Stimulated activated naive CD8-positive, alpha-beta T cell treated with anti-CD3 and anti-CD28 coated beads, Interleukin-15, Interleukin-2, amounts not matched to agents 100 U/mL and 50 U/mL, for 24 hours (primary cell): ENCODE measurements around the gene BIRC6.
"Not testable (repeated sequence)": the region's sequence is repeated elsewhere in the genome, so short reads cannot be mapped to it uniquely, and the experiment has no call there.

Source experiments
- ATAC-seq: fragments of 150-1000 bp; cut with Tn5 transposase; one replicate; pipeline ENCODE4 v1.10.0; 2021
- DNase-seq: peaks from one replicate; pipeline ENCODE4 v3.0.0; 2021

The BIRC6 gene

DNA sequence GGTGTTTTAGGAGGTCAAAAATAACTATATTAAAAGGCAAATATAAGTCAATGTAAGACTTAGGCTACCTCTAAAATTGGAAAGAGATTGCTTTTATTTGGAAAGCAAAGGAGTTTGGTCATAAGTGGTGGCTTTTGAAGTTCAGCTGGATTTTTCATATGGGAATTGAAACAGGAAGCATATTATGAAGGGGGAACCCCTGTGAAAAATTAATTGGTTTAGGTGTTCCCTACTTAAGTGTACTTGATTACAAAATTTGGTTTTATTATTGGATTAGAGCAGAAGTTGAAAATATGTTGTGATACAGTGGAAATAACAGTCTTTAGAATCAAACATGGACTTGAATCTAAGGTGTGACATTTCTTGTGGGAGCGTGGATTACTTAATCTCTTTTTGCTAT lies 149.6 kb downstream of the BIRC6 start:
- no peak for DNase-seq
- ATAC-seq: no peak

DNA sequence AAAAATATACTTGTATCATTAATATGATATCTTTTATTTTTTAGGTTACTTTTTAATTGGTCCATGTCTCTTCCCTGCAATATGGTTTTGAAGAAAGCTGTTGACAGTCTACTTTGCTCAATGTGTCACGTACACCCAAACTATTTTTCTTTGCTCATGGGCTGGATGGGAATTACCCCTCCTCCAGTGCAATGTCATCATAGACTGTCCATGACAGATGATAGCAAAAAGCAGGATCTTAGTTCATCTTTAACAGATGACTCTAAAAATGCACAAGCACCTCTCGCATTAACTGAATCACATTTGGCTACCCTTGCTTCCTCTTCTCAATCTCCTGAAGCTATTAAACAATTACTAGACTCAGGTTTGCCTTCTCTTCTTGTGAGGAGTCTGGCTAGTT lies 158.1 kb downstream of the BIRC6 start:
- no peak for ATAC-seq
- no peak for DNase-seq

DNA sequence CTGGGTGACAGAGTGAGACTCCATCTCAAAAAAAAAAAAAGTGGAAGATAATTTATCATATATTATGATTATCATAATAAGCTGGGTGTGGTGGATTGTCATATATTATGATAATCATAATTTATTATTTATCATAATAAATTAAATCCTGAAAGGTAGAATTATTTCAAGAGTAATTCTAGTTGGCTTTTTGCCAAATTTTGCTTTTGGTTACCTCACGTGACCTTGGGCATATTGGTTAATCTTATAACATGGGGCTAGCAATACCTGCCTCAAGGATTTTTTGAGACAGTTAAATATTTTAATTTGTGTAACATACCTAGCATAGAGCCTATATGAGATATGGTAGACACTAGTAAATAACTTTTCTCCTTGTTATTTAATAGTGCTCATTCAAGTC lies 159.7 kb downstream of the BIRC6 start:
- DNase-seq (no peak), ATAC-seq (no peak)

DNA sequence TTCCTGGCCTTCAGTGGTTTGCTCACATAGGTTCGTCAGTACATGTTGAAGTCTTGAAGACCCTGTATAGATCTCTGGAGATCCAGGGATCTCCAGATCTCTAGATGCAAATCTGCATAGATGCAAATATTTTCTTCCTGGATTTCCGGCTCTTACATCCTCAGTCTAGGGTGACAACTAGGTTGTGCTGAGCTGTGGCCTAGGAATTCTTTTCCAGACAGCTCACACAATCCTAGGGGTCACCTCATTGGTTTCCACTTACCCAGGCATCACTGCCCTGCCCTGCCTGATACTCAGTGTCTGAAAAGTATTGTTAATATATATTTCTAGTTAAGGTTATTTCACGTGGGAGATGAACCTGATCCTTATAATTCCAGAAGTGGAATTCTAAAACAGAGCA lies 165.9 kb downstream of the BIRC6 start:
- ATAC-seq: no peak
- DNase-seq: no peak

DNA sequence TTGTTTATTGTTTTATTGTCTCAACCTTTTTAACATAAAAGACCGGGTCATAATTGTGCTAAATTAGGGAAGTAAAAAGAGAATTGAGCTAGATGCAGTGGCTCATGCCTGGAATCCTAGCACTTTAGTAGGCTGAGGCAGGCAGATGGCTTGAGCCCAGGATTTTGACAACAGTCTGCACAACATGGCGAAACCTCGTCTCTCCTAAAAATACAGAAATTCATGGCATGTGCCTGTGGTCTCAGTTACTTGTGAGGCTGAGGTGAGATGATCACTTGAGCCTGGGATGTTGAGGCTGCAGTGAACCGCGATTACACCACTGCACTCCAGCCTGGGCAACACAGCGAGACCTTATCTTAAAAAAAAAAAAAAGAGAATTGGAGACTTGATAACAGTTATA lies 166.9 kb downstream of the BIRC6 start:
- DNase-seq (no peak), ATAC-seq (no peak)

DNA sequence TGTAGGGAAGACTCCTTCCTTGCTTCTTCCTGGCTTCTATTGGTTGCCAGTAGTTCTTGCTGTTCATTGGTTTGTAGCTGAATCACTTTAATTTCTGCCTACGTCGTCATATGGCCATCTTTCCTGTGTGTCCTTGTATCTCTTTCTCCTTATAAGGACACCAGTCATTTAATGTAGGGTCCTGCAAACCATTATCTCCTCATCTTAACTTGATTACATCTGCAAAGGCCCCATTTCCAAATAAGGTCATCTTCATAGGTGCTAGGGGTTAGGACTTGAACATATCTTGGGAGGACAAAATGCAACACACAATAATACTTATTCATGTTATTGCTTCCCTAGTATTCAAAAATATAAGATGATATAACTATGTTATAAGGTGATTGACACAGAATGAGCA lies 175.5 kb downstream of the BIRC6 start:
- ATAC-seq: no peak
- DNase-seq: no peak

DNA sequence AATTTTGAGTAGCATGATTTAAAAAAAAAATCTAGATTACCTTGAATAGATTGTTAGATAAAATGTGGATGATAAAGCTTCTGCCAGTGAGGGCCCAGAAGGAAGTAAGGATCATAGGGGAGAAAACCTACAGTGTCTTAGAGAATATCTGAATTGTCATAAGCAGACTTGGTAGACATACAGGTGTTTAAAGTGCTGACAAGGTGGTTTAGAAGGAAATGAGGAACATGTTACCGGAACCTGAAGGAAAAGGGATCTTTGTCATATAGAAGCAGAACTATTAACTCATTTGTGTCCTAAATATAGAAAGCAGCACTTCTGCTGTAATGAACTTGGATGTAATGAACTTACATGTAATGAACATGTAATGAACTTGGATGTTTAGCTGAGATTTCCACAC lies 176.1 kb downstream of the BIRC6 start:
- DNase-seq (no peak), ATAC-seq (no peak)

DNA sequence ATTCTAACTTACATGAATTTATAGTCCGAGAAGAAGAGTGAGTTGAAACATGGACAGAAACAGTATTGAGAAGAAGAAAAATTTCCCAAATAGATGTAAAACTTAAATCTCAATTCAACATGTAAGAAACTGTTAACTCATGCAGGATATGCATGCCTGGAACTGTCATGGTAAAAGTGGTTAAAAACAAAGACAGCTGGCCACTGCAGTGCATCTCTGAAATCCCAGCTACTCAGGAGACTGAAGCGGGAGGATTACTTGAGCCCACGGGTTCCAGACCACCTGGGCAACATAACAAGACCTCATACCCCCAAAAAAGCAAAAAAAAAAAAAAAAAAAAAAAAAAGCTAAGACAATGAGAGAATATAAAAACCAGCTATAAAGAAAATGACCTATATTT lies 178.0 kb downstream of the BIRC6 start:
- ATAC-seq: no peak
- DNase-seq: no peak

DNA sequence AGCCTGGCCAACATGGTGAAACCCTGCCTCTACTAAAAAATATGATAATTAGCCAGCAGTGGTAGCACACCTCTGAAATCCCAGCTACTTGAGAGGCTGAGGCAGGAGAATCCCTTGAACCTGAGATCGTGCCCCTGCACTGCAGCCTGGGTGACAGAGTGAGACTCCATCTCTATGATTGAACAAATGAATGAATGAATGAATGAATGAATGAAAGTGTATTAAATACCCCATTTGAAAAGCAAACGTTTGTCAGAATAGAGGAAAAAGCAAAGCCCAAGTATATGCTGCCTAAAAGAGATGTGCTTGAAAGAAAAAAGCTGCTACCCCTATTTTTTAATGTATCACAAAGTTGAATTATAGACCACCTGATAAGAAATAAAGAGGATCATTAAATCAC lies 181.9 kb downstream of the BIRC6 start:
- ATAC-seq: no peak

DNA sequence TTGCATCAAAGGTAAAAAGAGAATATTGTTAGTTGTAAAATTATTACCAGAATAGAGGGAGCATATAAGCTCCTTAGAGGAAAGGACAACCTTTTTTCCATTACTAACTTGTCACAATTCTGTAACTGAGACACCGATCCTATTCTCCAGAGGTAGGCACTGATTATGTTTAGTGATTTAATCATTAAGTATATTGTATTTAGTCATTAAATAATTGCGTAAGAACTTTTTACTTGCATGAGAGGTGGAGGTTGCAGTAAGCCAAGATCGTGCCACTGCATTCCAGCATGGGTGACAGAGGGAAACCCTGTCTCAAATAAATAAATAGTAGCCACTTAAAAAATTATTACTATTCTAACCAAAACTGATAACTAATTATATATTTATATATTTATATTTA lies 195.7 kb downstream of the BIRC6 start:
- DNase-seq, ATAC-seq: not testable (repeated sequence)

More for the DNA sequence above, 181.9 kb downstream of the BIRC6 start:
- no peak for DNase-seq

DNA sequence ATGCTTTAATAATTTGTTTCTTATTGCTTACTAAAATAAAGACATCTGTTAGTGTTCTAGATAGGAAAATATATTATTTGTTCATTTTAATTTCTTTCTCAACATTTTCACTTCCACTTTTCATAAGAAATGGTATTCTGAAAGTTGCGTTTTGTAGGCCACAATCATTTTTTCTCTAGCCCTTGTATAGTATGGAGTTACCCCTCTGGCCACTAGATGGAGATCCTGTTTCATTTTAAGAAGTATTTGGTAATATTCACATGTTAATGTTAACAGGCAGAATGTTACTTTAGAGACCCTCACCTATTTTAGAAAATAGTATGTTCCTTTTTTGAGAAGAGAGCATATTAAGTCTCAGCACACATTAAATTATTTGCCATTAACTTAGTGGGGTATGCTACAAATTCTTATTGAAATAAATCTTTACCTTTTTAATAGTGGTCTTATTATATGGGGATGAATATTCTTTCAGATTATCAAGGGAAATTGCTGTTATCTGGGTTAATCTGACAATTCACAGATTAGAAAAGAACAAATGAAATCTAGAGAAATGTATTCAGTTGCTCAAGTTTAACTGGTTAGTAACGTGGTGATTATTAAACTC lies 197.1 kb downstream of the BIRC6 start:
- DNase-seq (no peak), ATAC-seq (peak; percentile 46)

DNA sequence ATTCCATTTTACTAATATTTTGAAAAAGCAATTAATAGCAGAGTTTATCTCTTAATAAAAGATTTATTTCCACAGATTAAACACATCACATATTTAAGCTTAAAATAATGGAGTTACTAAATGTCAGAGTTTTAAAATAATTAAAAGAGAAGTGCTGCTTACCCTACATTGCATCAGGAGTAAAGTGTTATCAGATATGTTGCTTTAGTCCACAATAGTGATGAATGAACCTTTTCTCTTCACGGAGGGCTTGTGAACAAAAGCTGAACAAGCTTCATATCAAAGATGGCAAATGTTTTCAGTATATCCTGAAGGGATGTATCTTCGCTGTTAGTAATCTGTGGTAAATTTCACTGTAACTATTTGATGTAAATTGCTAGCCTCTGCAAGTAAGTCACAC lies 201.7 kb downstream of the BIRC6 start:
- ATAC-seq (no peak), DNase-seq (no peak)

DNA sequence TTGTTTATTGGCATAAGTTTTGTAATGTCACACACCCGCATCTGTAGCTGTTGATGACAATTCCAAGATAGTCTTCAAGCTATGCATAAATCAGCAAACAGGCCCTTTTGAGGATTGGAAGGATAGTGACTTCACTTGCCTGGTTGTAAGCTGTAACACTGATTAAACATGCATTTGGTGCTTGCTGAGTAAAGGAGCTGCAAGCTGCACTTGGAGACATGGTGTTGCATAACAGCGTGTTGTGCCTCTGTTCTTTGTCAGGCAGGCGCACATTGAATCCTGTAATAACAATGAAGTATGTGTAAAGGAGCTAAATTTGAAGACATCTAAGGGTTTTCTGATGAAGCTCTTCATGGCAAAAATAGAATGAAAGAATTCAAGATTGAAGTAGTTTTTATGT lies 202.3 kb downstream of the BIRC6 start:
- DNase-seq (no peak), ATAC-seq (no peak)

DNA sequence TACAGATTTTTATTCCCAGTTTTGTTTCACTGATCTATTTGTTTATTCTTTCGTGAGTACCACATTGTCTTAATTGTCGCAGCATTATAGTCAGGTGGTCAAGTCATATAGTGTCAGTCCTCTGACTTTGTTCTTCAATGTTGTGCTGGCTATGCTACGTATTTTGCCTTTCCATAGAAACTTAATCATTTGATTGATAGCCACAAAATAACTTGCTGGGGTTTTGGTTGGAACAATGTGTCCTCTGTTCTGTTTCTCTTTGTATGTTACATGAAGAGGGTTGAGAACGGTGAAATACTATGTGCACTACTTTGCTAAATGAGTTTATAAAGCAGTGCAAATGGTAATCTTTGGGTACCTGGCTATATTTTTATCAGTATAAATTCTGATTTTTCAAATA lies 206.1 kb downstream of the BIRC6 start:
- DNase-seq (no peak), ATAC-seq (no peak)

DNA sequence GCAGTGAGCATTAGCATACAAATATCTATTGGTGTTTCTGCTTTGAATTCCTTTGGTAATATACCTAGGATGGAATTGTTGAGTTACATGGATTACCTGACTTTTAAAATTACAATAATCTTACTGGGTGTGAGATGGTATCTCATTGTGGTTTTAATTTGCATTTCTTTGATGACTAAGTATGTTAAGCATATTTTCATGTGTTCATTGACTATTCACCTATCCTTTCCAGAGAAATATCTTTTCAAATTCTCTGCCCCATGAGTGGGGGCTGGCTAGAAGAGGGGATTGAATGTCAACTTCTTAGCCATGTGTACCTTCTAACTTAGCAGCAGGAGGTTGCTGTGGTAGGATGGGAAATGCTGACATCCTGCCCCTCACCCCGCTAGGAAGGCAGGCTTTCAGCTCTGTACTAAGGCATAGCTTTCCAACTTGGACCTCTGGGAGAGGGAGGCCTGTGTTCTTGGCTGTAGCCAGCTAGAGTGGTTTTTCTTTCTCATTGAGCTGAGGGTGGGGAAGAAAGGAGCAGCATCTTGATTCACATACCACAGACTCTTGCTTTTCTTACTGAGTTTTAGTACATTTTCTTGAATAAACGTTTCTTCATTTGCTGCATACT lies 207.7 kb downstream of the BIRC6 start:
- ATAC-seq: peak; percentile 89
- no peak for DNase-seq

DNA sequence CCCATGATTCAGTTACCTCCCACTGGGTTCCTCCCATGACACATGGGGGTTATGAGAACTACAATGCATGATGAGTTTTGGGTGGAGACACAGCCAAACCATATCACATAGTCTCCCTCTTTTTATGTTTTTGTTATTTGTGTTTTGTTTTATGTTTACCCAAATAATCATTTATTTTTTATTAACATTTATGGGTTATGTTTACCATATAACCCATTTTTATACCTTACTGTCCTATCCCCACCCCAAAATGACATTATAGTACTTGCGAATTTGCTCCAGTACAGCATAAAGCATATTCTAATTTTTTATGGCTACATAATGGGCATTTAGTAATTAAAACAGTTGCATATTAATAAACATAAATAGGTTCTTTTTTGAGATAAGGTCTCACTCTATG lies 209.1 kb downstream of the BIRC6 start:
- ATAC-seq (no peak), DNase-seq (no peak)

DNA sequence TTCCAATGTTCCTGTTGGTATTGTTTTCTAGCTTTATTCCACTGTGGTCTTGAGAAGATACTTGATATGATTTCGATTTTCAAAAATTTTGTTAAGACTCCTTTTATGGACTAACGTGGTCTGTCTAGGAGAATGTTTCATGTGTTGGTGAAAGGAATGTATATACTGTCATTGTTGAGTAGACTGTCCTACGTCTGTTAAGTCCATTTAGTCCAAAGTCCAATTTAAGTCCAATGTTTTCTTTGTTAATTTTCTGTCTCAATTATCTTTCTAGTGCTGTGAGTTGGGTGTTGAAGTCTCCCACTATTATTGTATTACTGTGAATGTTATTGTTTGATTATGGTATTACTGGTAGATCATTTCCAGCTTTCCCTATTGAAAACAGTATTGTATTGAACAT lies 215.2 kb downstream of the BIRC6 start:
- DNase-seq (no peak), ATAC-seq (no peak)

DNA sequence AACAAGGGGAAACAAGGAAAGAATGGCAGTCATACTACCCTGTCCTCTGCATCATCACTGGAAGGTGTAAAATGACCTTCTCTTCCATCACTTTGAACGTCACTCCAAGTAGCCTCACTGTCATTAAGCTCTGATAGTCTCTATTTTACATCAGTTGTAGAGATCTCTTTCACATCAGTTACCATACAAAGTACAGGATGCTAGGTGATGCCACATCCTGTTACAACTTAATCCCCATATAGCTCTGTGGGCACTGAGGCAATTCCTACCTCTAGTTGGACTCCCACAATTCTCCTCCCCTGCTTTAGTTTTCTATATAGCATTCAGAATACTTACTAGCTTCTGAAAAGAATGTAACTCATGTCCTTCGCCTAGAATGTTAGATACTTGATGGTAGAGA lies 215.9 kb downstream of the BIRC6 start:
- no peak for ATAC-seq

DNA sequence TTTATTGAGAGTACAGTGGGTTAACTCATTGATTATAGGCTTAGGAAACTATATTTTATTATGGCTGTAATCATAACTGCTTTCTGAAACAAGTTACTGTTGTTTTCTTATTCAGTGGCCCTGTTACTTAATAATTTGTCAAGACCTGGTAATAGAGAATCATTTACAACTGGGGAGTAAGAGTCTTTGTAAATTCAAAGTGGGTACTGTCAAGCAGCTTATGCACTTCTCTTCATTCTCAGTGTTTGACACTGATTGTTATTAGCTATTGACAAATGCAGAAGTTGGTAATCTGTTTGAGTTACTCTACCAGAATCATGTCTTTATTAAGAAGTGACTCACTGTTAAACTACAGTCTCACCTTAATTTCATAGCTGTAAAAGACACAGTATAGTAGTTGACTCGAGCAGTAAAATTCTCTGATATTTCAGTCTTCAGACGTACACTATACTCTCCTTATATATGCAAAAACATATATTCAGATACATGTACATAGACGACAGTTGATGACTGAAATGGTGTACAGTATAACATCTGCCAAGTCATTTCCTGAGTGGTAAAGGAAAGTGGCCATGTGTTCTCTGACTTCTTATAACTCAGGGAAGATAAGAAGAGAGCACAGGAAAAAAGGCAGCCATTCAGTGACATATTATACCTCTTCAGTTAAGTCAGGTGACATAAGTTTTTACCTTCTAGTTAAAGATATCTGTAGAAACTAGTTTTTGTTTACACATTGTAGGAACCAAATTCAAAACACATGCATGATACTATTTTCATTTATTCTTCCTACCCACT lies 235.0 kb downstream of the BIRC6 start:
- no peak for DNase-seq

More for the DNA sequence above, 215.9 kb downstream of the BIRC6 start:
- DNase-seq: no peak

DNA sequence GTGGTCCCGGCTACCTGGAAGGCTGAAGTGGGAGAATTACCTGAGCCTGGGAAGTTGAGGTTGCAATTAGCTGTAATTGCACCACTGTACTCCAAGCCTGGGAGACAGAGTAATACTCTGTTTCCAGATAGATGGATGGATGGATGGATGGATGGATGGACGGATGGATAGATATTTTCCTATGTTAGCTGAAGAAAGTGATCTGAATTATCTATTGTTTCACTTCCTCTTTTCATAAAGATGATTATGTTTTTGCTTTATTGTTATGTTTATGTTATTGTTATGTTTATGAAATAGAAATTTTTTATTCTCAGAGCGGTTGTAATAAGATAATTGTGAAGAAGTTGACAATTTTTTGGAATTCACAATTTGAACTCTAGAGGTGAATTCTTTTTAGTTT lies 237.8 kb downstream of the BIRC6 start:
- no peak for ATAC-seq
- DNase-seq: no peak

More for the DNA sequence above, 235.0 kb downstream of the BIRC6 start:
- ATAC-seq: peak; percentile 93

DNA sequence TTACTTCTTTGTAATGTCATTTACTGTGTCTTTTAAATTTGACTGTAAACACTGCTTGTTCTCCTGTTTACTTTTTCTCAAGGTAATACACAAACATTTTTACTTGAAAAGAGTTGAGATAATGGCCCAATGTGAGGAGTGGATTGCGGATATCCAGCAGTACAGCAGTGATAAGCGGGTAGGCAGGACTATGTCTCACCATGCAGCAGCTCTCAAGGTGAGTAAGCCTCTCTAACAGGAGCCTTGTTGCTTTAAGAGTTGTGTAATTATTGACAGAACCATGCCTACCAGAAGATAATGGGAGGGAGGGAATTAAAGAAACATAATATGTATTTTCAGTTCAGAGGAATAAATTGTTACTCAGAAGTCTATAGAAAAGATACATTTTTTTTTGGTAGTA lies 254.5 kb downstream of the BIRC6 start:
- DNase-seq (no peak), ATAC-seq (no peak)

DNA sequence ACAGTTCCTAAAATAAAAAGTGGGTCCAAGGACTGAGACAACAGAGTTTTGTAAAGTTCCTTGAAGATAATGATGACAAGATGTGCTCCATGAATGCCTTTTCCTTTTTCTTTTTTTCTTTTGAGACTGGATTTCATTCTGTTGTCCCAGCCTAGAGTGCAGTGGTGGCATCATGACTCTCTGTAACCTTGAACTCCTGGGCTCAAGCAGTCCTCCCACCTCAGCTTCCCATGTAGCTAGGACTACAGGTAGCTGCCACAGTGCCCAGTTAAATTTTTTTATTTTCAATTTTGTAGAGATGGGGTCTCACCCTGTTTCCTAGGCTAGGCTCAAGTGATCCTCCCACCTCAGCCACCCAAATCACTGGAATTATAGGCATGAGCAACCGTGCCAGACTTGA lies 254.9 kb downstream of the BIRC6 start:
- no peak for DNase-seq
- no peak for ATAC-seq

DNA sequence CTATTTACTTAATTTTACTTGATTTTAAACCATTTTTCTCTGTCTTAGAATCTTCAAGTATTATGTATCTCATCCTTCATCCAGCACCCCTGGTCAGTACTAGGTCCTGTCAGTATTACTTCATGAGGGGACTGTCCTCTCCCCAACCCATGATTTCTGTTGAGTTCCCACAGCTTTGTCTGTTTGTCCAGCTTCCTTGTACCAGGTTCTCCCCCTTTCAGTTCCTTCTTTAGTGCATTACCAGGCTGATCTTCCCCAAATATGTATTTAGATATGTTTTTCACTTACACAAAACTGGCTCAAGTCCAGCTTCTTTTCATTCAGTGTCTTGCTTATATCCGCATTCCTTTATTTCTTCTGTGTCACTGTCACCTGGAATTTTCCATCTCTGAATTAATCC lies 257.3 kb downstream of the BIRC6 start:
- ATAC-seq (no peak), DNase-seq (no peak)
